ENCODE data around the gene OAS1.

OAS1 gene

GRCh38 chr12:112906712-112907414, at the start of gene OAS1:
Gene OAS1 (plus strand): TSS chr12:112906962. CDS start chr12:112907040, 78 bp downstream.
- peak; percentile 75 for DNase-seq

GRCh38 chr12:112859291-112859690, 47.5 kb upstream of the OAS1 start:
- no peak for DNase-seq

DNA sequence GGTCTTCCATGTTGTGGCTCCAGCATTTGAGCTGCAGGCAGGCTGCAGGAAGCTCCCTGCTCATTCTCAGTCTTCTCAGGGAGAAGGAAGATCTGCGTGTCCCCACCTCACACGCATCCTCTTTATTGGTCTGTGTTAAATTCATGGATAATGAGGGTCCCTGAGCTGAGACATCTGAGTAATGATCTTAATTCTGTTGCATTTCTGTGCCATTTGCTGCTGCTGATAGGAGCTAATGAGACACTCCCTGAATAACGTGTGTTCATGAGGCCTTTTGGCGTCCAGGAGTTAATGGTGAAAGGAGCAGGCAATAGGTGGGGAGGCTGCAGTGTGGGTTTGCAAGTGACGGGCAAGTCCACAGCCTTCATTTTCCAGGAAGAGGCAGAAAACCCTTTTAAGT, 46.6 kb upstream of the OAS1 start:
- no peak for DNase-seq

DNA sequence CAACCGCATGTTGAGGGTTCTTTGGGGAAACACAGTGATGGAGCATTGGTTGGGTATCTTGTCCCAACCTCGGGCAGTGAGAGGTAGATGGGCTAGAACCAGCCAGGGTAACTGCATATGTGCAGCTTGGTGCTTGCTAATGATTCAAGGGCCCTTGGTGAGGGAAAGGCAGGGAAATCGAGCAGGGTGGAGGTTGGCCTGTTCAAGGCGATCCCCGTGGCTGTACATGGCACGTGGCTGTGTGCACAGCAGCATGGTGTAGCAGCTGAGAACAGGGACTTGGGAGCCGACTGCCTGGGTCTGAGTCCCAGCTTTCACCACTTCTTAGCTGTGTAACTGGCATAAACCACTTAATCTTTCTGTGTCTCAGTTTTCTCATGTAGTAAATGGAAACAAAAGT, 45.5 kb upstream of the OAS1 start:
- no peak for DNase-seq

DNA sequence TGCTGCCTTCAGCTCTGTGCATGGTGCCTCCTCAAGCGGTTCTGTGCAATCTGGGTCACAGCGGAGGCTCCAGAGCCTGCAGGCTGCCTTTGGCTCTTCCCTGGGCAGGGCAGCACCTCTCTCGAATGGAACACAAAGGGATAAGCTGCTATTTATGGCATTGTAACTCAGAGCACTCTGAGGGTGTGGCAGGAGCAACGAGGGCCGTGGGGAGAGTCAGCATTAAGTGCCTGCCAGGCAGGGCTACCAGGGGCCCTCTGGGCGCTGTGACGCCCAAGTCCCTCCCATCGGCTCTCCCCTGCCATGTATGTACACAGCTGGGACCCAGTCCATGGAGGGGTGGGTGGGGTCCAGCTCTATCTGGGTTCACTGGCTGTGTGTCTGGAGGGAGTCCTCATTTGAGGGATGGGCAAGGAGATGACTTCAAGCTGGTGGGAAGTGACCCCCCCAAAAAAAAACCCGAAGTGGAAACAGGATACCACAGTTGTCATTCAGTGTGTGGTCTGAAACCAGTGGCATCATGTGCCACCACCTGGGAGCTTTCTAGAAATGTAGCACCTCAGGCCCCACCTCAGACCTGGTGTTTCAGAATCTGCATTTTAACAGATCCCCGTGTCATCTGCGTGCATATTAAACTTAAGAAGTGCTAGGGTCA, 44.0 kb upstream of the OAS1 start:
- no peak for DNase-seq

GRCh38 chr12:112868459-112869041, 38.2 kb upstream of the OAS1 start:
- no peak for DNase-seq

- DNase-seq: no peak
Measured at GRCh38 chr12:112869091-112869490, 37.7 kb upstream of the OAS1 start.

- DNase-seq: no peak
Measured at GRCh38 chr12:112869778-112870177, 37.0 kb upstream of the OAS1 start.

GRCh38 chr12:112870267-112870980, 36.3 kb upstream of the OAS1 start:
- DNase-seq: no peak

GRCh38 chr12:112875608-112876007, 31.2 kb upstream of the OAS1 start:
- DNase-seq: no peak

- DNase-seq: no peak
Measured at GRCh38 chr12:112876506-112876905, 30.3 kb upstream of the OAS1 start.

DNA sequence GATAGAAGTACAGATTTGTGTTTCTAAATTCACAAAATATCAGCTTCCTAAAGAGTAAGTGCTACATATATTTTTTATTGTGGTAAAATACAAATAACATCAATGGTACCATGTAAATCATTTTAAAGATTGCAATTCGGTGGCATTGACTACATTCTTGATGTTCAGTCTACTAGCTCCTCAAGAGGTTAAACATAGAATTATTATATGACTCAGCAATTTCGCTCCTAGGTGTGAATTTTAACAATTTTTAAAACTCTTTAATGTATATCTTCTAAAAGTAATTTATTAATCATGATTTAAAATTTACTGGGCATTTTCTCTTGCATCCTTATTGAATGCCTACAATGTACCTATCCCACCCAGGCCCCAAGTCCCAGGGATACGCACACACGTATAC, 29.8 kb upstream of the OAS1 start:
- DNase-seq: no peak

- no peak for DNase-seq
Measured at GRCh38 chr12:112878488-112878887, 28.3 kb upstream of the OAS1 start.

GRCh38 chr12:112879191-112879705, 27.5 kb upstream of the OAS1 start:
- DNase-seq: no peak

DNA sequence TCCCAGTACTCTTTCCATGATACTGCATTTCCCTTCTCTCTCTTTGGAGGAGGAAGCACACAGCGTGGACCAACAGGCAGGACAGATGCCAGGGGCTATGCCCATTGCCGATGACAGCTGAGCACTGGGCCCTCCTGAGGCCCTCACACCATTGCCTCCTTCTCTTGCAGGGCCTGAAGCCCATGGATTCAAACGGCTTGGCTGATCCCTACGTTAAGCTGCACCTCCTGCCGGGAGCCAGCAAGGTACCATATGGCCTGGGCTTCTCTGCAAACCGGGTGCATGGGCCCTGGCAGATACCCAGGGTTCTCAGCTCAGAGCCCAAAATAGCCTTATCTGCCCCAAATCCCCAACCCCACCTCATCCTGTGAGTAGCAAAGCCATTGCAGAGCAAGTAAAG, 25.2 kb upstream of the OAS1 start:
- no peak for DNase-seq

- DNase-seq: no peak
Measured at GRCh38 chr12:112885236-112885635, 21.5 kb upstream of the OAS1 start.

- no peak for DNase-seq
Measured at GRCh38 chr12:112887550-112887949, 19.2 kb upstream of the OAS1 start.

DNA sequence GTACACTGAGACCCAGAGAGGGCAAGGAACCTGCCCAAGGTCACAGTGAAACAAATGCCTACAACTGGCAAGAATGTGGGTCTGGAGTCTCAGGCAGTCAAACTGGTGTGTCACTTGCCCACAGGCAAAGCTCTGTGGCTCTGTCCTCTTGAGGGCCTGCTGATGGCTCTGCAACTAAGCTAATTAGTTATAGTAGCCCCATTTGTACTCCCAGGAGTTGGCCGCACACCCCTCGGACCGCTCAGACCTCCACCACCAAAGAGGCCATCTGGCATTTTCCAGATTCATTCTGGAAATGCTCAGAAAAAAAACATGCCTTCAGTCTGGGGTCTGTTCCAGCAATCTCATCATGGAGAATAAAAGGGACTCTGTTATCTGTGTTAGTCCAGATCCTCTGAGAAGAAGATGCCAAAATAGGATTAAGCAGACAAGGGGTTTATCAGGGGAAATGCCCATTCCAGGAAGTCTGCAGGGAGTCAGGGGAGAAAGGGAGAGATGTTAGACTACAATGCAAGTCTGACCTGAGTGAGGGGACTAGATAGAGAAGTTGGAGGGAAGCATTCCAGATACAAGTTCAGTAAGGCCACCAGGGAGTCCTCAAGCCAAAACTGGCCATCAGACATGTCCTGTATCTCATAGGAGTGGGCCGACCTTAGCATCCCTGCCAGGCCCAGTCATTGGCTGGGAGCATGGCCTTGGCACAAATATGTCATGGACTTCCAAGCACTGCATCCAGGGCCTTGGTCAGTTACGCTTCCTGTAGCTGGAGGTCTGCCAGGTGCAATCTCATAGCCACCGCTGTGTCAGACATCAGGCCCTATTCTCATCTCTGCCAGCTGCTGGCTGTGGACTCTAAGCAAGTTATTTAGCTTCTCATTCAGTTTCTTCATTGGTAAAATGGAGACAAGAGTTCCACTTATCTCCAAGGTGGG, 15.4 kb upstream of the OAS1 start:
- no peak for DNase-seq

GRCh38 chr12:112892856-112893255, 13.9 kb upstream of the OAS1 start:
- no peak for DNase-seq

DNA sequence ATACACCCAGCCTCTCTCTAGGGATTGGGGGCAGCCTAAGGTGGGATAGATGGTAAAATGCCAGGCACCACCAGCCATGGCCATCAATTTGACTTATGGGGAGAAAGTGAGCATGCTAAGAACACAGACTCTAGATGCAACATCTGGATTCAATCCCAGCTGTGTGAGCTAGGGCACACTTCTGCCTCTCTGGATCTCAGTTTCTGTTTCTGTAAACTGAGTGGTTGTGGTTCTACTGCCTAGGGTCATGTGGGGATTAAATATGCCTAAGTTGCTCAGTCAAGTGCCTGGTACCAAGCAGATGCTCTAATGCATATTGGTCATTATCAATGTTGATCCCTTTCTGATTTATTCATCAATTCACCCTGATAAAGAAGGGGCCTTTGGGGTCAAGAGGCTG, 12.6 kb upstream of the OAS1 start:
- no peak for DNase-seq

- no peak for DNase-seq
Measured at GRCh38 chr12:112898380-112898779, 8.4 kb upstream of the OAS1 start.
